ENCODE data around the gene AHCYL2.

The AHCYL2 gene

GRCh38 chr7:129224251-129225205 lies at the start of gene AHCYL2:
TSS of gene AHCYL2 (plus strand) at chr7:129225030.
- peak; percentile 99 for DNase-seq

DNA sequence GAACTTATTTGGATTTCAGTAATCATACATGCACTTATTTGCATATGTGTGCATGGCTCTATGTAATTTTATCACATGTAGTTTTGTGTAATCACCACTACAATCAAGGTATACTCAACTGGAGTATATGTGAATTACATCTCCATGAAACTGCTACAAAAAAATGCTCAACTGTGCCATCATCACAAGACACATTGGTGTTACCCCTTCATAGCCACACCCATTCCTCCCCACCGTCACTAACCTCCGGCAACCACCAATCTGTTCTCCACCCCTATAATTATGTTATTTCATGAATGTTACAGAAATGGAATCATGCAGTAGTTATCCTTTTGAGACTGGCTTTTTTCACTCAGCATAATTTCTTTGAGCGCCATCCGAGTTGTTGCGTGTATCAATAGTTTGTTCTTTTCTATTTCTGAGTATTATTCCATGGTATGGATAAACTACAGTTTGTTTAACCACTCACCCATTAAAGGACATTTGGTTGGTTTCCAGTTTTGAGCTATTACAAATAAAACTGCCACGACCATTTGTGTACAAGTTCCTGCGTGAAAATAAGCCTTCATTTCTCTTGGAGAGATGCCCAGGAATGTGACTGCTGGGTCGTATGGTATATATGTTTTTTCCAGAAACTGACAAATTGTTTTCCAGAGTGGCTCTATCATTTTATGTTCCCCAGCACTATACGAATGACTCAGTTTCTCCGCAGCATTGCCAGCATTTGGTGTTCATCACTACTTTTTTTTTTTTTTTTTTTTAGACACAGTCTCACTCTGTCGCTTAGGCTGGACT lies 47.7 kb upstream of the AHCYL2 start:
- DNase-seq = no peak

GRCh38 chr7:129184981-129185670 lies 39.7 kb upstream of the AHCYL2 start:
- no peak for DNase-seq

- no peak for DNase-seq
Observed at GRCh38 chr7:129186749-129187260, 38.0 kb upstream of the AHCYL2 start.

DNA sequence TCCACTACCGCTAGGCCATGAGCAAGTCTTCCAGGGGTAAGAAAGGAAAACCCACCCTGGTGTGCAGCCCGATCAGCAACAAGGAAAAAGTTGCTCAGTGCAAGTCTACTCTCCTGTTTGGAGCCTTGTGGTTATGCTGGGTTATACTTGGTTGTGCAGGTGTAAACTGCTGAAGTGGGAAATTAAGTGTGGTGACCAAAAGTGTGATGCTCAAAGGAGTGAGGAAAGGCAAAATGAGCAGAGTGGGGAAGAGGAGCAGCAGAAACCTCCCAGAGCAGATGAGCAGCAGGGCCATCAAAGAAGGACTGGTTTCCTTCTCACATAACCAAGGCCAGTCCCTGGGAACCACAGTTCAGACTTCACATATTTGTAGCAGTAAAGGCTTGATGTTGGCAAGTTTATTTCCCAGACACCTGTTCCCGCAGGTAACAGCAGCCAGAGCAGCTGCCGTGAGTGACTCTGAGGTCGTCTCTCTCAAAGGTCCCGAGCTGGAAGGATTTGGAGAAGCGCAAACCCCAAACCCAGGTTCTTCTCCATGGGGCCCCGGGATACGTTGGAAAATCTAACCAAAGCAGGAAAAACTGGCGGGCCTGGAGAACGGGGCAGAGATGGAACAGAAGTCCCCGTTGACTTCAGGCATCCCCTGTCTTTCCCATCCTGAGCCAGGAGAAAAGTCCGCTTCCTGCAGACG lies 37.0 kb upstream of the AHCYL2 start:
- DNase-seq = no peak

GRCh38 chr7:129188372-129188891 lies 36.4 kb upstream of the AHCYL2 start, which contains the start of gene SMO:
TSS of gene SMO (plus strand) at chr7:129188633. CDS start at chr7:129189152, 519 bp downstream.
- peak; percentile 60 for DNase-seq

DNA sequence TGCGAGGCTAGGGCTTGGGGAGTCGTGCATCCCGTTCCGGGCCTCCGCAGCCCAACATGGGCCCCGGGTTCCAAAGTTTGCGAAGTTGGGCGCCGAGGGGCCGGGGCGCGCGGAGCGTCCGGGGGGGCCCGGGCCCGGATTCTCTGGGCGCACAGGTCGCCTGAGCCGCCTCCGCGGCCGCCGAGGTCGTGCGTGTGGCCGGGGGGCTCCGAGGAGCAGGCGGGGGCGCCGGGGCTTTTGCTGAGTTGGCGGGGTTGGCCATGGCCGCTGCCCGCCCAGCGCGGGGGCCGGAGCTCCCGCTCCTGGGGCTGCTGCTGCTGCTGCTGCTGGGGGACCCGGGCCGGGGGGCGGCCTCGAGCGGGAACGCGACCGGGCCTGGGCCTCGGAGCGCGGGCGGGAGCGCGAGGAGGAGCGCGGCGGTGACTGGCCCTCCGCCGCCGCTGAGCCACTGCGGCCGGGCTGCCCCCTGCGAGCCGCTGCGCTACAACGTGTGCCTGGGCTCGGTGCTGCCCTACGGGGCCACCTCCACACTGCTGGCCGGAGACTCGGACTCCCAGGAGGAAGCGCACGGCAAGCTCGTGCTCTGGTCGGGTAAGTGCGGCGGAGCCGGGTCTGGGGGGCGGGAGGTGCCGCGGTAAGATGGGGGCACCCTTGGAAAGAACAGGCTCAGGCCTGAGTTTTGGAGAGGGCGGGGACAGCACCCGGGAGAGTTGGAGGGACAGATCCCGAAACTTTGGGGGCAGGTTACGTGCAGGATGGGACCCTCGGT lies 35.8 kb upstream of the AHCYL2 start:
- peak; percentile 39 for DNase-seq

- no peak for DNase-seq
Observed at GRCh38 chr7:129189661-129190310, 35.0 kb upstream of the AHCYL2 start.

GRCh38 chr7:129191272-129191671 lies 33.6 kb upstream of the AHCYL2 start:
- no peak for DNase-seq

DNA sequence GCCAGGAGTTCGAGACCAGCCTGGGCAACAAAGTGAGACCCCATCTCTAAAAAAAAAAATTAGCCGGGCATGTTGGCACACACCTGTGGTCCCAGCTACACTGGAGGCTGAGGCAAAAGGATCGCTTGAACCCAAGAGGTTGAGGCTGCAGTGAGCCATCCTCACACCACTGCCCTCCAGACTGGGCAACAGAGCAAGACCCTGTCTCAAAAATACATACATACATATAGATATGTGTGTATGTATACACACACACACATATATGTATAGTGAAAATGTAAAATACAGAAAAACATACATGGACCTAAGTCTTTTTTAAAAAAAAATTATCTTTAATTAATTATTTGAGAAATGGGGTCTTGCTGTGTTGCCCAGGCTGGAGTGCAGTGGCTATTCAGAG lies 30.9 kb upstream of the AHCYL2 start:
- no peak for DNase-seq

DNA sequence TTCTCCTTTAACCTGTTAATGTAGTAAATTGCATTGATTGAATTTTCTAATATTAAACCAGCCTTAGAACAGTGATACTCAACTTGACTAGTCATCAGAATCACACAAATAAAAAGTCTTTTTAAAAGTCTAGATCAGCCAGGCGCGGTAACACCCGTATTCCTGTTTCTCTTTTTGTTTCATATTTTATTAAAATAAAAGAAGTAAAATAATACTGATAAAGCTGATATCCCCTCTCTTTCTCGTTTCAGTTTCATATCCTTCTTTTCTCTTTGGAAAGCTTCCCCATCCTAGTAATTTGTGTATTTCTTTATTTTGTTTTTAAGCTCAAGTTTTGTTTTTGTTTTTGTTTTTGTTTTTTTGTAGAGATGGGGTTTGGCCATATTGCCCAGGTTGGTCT lies 27.1 kb upstream of the AHCYL2 start:
- DNase-seq = no peak

DNA sequence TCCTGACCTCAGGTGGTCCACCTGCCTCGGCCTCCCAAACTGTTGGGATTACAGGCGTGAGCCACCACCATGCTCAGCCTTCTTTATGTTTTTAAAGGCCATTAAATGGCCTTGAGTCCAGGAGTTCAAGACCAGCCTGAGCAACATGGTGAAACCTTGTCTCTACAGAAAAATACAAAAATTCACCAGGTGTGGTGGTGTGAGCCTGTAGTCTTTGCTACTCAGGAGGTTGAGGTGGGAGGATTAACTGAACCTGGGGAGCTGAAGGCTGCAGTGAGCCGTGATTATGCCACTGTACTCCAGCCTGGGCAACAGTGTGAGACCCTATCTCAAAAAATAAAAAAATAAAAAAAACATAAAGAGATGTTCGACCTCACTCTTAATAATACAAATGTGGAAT lies 25.4 kb upstream of the AHCYL2 start:
- DNase-seq = no peak

GRCh38 chr7:129202058-129202777 lies 22.6 kb upstream of the AHCYL2 start:
- no peak for DNase-seq

DNA sequence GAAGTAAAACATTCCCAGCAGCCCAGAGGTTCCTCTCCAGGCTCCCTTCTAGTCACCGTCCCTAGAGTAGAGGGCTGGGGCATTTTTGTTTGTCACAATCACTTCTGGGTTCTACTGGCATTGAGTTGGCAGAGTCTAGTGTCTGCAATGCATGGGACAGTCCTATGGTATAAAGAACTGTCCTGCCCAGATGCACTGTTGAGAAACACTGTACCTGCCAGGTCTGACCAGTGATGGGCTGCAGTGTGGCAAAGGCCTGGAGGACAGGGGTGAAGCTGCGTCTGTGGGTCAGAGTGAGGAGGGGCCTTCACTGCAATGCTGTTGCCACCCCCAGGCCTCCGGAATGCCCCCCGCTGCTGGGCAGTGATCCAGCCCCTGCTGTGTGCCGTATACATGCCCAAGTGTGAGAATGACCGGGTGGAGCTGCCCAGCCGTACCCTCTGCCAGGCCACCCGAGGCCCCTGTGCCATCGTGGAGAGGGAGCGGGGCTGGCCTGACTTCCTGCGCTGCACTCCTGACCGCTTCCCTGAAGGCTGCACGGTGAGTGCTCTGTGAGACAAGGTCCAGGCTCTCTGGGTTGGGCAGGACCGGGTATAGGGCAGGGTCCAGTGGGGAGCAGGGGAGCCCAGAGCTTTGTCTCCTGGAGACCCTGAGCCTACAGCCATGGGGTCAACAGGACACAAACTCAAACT lies 21.6 kb upstream of the AHCYL2 start:
- DNase-seq = no peak

DNA sequence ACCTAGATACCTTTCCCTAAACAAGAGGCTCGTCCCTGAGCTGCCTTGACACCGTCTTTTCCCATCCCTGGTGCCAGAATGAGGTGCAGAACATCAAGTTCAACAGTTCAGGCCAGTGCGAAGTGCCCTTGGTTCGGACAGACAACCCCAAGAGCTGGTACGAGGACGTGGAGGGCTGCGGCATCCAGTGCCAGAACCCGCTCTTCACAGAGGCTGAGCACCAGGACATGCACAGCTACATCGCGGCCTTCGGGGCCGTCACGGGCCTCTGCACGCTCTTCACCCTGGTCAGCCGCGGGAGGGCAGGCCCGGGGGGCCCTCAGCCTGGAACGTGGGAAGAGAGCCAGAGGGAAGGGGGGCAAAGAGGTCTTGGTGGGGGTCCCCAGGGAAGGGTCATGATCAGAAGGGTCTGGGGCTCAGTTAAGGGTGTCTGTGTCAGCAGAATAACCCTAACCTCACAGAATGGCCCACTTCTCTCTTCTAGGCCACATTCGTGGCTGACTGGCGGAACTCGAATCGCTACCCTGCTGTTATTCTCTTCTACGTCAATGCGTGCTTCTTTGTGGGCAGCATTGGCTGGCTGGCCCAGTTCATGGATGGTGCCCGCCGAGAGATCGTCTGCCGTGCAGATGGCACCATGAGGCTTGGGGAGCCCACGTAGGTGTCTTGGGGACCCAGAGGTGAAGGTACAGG lies 19.6 kb upstream of the AHCYL2 start:
- DNase-seq = no peak

DNA sequence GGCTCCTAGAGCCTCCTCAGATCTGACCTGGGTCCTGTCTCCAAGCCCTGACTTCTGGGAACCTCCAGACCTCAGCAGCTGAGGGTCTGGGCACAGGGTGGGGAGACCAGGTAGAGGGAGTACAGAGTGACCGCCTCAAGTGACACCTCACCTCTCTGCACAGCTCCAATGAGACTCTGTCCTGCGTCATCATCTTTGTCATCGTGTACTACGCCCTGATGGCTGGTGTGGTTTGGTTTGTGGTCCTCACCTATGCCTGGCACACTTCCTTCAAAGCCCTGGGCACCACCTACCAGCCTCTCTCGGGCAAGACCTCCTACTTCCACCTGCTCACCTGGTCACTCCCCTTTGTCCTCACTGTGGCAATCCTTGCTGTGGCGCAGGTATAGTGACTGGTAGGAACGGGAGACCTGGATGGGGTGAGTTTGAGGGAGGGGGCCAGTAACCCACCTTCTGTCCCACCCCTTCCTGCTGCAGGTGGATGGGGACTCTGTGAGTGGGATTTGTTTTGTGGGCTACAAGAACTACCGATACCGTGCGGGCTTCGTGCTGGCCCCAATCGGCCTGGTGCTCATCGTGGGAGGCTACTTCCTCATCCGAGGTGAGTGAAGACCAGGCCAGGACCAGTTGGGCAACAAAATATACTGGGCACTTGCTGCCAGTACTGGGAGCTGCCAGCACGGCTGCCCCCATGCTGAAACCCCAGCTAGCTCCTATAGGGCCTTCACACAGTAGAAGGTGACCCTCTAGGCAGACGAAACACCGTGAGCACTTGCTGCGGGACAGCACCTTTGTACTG lies 18.6 kb upstream of the AHCYL2 start:
- DNase-seq = no peak

DNA sequence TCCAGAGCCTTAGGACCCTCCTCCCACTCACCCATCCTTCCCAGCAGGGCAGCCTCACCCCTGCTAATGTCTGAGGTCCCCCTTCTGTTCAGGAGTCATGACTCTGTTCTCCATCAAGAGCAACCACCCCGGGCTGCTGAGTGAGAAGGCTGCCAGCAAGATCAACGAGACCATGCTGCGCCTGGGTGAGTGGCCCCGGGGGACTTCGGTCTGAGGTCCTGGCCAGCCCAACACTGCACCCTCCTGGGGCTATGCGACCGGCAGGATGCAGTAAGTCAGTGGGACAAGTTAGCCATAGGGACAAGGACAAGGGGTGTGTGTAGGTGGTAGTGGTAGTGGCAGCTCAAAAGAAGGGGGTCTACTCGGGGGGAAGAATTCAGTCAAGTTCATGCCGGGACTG lies 16.2 kb upstream of the AHCYL2 start:
- DNase-seq = no peak

Measured in hematopoietic multipotent progenitor cell treated with erythropoietin and hydrocortisone succinate and interleukin-3 and kit ligand, for 4 days (in vitro differentiated cells).